ENCODE results near the gene LRRC17.
"Not testable (repeated sequence)": the region's sequence is repeated elsewhere in the genome, so short reads cannot be mapped to it uniquely, and the experiment has no call there.

Gene LRRC17

GRCh38 chr7:102897856-102898531 is 14.8 kb upstream of the LRRC17 start:
- no peak for DNase-seq

DNA sequence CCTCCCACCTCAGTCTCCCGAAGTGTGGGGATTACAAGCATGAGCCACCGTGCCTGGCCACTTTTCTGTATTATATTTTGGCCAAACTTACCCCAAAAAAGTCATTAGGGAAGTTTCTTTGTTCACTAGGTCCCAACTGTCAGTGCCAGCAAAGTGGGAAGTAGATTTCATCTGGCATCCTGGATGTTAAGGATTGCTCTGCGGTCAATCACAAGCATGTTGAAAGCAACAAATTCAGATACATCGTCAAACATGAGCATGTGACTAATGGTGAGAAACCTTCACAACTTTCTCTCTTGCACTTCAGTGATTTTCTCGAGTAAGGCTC is 14.3 kb upstream of the LRRC17 start:
- no peak for DNase-seq

GRCh38 chr7:102902052-102902451 is 10.7 kb upstream of the LRRC17 start:
- DNase-seq: not testable (repeated sequence)

DNA sequence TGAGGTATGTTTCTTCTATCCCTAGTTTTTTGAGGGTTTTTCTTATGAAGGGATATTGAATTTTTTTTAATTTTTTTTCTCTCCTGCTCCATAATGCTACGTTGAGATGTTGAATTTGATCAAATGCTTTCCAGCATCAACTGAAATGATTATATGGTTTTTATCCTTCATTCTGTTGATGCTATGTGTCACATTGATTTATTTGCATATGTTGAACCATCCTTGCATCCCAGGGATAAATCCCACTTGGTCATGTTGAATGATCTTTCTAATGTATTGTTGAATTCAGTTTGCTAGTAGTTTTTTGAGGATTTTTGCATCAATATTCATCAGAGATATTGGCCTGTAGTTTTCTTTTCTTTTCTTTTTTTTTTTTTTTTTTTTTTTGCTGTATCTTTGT is 9.2 kb upstream of the LRRC17 start:
- DNase-seq: not testable (repeated sequence)

- no peak for DNase-seq
Measured at GRCh38 chr7:102908676-102909075, 4.1 kb upstream of the LRRC17 start.

DNA sequence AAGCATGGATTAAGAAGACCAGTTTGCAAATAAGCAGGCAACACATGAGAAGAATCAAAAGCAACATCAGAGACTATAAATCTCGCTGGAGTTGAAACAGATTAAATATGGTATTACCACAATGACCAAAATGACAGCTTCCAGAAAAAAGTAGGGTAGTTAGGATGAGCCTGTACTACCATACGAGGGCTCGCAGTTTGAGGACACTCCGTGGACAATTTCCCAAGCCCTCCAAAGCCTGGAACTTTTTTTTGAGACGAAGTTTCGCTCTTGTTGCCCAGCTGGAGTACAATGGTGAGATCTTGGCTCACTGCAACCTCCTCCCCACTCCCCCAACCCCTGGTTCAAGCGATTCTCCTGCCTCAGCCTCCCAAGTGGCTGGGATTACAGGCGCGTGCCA is 1.0 kb downstream of the LRRC17 start:
- DNase-seq: no peak

GRCh38 chr7:102914585-102914984 is 1.8 kb downstream of the LRRC17 start:
- no peak for DNase-seq

- DNase-seq: no peak
Measured at GRCh38 chr7:102916426-102916825, 3.6 kb downstream of the LRRC17 start.

DNA sequence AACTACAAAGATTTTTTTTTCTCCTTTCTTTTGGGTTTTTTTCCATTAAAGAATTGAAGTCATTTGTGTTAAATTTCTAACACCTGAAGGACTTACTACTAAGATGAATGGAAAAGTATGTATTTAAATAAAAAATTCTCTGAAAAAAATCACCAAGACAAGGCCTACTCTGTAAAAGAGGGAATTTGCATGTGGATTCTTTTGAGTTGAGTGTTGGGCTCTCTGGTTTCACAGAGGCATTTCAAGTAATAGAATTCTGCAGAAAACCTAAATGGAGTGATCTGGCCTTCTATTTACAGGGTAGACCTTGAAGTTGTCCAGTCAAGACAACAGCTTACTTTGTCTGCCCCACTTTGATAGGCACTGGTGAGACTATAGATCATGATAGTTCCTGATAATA is 4.1 kb downstream of the LRRC17 start:
- DNase-seq: no peak

DNA sequence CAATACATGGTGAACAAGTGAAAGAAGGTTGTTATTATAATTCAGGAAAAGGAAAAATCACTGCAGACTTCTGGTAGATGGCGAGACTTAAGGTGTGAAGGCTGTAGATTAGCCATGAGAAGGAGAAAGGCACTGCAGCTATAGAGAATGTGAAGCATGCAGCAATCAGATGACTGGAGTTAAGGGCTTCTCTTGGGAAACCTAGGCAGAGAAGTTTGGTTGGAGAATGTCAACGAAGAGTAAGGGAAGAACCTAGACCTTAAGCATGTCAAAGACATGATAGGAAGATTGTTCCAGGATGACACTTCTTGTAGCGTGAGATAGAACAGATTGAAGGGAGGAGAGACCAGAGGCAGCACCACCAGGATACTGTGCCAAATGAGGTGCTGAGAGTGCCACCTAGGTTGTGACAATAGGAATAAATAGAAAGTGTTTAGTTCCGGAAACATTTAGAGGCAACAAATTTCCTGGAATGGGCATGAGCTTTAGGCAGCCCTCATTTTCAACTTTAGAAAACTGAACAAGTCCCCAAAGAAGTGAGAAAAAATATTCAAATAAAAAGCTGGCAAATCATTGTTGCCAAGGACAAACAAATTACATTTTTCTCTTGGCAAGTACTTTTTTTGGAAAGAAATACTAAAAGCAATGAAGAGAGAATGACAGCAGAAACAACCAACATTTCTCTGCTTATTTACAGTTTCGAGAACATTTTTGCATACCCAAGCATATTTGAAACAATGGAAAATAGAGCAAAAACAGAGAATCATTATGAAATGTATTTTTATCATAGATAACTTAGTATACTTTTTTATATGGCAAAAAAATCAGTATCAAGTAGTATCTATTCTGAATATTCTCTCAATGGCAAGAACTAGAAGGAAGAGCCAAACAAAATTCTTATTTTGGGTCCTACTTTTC is 4.9 kb downstream of the LRRC17 start:
- no peak for DNase-seq

- DNase-seq: no peak
Measured at GRCh38 chr7:102918845-102919244, 6.0 kb downstream of the LRRC17 start.

DNA sequence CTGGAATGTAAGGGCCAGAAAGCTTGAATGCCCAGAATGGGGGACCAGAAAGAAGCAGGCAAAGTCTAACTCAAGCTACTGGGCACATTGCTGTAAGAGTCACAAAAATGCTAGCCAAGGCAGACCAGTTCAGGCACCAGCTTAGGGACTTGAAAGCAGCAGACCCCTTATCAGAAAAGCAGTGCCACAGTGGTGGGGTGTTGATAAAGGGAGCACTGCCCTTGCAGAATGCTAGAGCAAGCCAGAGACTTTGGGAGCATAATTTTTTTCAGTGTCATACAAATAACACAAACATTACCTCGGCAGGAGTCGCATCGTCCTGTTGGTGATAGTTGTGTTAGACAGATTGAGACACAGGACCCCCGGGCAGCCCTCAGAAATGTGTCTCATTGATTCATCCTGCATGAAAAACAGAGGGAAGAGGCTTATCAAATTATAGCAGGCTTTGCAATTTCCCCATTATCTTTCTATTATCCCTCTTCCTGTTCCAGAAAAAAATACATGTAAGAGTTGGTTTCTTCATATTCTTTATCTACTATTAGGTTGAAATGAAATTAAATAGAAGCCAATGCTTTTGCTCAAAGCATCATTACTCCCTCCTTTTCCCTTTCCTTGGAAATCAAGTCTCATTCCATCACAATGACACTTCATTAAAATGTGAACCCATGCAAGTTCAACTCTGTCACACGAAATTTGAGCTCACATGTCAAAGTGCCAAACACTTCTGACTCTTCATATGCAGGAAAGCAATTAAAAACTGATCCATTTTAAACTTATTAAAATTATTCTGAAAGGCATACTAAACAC is 13.4 kb downstream of the LRRC17 start:
- DNase-seq: no peak

DNA sequence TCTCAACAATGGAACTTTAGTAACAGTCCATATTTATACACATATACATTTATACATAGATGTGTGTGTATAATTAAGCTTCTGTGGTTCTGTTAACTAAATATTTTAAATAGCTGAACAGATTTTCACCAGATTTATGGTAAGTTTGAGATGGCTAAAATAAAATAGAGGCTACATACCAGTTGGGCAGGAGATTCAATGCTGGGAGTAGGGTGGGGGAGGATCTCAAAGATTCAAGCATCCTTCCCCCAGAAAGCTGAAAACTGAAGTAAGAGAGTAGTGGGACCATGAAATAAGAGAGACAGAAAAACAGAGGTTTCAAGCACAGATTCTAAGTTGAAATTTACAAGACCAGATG is 14.0 kb downstream of the LRRC17 start:
- DNase-seq: no peak

DNA sequence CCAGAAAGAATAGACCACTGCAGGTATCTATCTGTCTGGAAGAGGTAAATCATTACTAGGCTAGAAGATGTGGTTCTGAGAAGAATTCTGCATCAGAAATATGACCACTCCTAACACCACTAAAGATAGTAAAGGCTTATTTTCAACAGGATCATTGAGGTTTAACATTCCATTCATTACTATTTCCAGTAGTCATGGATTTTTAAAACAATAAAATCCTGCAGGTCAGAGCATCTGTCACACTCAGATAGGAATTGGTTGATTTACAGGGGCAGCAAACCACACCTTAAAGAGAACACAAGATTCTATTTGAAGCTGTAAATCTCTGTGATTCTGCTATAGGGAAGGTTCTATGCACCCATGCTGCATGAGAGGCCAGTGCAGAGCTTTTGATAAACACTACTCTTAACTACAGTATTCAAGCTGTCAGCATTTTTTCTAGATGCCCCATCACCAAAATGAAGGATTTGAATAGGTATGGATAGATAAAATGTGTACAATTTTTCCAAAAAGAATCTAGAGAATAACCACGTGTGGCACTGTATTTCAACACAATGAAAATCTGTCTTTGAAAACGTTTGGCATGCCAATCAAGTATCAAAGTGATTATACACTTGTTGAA is 14.6 kb downstream of the LRRC17 start:
- no peak for DNase-seq

DNA sequence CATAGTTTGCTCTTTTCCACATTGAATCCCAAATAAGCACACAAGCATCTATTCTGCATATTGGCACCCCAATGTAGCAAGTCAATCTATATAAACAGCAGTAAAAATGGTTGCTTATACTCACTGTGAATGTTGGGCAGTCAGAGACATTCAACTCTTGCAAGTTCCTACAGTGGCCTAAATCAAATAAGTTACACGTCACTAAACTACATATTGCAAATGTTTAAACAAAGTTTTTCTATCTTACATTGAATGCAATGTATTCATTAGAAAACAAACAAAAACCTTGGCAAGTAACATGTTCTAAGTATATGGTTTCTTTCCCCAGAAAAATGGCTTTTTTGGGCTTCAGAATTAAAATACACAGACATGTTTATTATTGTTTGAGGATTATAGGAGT is 19.0 kb downstream of the LRRC17 start:
- no peak for DNase-seq

- DNase-seq: no peak
Measured at GRCh38 chr7:102933763-102934162, 21.0 kb downstream of the LRRC17 start.

GRCh38 chr7:102934239-102934638 is 21.4 kb downstream of the LRRC17 start:
- DNase-seq: no peak

DNA sequence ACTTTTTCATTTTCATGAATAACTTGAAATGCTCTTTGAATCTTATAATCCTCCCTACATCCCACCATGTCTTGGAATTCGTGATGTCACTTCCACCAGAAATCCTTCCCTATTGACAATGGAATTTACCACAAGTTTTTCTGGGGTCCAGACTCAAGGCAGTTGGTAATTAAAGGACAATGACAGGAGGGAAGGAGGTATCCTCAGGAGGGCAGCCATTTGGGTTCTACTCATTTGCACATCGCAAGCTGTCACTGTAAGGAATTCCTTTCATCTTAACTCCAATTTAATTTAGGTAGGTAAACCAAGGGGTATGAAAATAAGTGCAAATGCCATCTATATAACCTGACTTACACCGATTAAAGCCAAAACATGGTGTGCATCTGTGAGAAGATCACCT is 21.9 kb downstream of the LRRC17 start:
- DNase-seq: no peak

GRCh38 chr7:102935450-102936115 is 22.8 kb downstream of the LRRC17 start:
- no peak for DNase-seq

DNA sequence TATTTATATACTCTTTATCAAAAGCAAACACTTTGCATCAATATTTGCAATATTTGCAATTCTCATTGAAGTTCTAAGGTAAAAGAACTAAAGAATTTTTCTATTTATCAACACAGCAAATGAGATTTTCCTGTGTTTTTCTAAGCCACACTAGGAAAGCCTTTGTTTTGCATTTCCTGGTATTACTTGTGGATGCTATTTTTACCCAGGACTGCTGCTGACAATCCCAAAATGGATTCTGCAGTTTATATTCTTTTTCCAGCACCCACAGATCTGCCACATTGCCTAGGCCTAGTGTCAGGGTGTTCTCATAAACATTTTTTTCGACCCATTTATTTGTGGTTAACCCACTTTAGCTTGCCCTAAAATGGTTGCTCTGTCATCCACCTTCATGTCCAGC is 25.9 kb downstream of the LRRC17 start:
- no peak for DNase-seq

DNA sequence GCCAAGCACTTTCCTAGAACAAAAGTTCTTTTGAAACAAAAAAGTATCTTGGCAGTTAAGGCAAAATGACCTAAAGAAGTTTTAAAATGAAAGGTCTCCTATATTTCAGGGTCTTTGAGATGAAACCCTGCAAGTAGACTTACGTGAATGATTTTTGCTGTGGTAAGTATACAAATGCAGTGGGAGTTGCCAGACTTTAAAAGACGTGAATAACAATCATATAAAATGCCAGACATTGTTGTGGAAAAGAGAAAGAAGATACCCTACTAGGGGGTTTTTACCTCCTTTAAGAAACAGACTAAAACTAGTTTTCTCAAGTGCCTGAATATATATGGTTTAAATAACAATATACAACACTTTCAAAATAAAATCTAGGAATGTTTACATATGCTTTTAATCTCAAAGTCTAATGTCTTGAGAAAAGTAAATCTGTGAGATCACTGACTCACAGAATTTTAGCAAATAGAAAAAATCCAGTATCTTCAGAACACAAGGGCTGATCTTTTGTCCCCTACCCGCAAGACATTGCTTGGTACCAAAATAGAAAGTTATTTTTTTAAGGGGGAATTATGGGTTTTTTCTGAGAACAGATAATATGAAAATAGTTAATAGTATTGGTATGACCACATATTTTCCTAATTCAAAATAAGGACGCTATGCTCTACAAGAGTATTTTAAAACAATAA is 29.5 kb downstream of the LRRC17 start:
- no peak for DNase-seq

DNA sequence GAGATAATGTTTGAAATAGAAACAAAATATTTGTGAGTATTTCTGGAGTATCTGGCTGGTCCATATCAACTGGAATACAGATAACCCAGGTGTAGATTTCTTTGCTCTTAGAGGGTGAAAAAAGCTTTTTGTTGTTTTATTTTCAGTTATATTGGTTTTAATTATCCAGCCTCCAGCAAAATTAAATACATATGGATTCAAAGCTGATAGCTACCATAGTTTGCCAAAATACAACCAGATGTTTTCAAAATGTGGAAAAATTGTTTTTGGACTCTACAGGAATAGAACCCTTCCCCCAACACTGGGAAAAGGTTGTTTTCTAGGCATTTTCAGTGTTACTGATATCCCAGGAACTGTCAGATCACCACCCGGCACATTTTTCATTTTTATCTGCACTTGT is 30.1 kb downstream of the LRRC17 start:
- DNase-seq: no peak
